Mesothelial cell of epicardium (in vitro differentiated cells): ENCODE measurements around the gene OLFML2B. TPM values are rescaled to one million over a fixed set of nuclear protein-coding genes. Genes with fewer than 3 reads are reported as not detected.

Experiments used
- DNase-seq, 2 experiments: peaks; one replicate each; pipeline ENCODE4 v3.0.0; 2021; ENCODE audit warnings: low spot score in 2 of 2; ENCODE audit not compliant: unreplicated experiment in 2 of 2
- H3K27ac Mint-ChIP-seq: 2 replicates; pipeline ENCODE4 v1.8.0; 2021; ENCODE audit warnings: mixed read lengths
- H3K27me3 Mint-ChIP-seq: 2 replicates; pipeline ENCODE4 v1.8.0; 2021; ENCODE audit warnings: low read depth, mixed read lengths
- H3K36me3 Mint-ChIP-seq: 2 replicates; pipeline ENCODE4 v1.8.0; 2021; ENCODE audit warnings: mixed read lengths
- H3K4me1 Mint-ChIP-seq: 2 replicates; pipeline ENCODE4 v1.8.0; 2021; ENCODE audit warnings: mixed read lengths
- H3K4me3 Mint-ChIP-seq: 2 replicates; pipeline ENCODE4 v1.8.0; 2021; ENCODE audit warnings: mild to moderate bottlenecking, moderate library complexity, mixed read lengths
- H3K9me3 Mint-ChIP-seq: 2 replicates; pipeline ENCODE4 v1.8.0; 2021; ENCODE audit warnings: mixed read lengths
- CTCF ChIP-seq: fragments of 200-600 bp; sonication (generic); IDR thresholded peaks from one replicate; pipeline ENCODE4 v1.5.0; 2021; ENCODE audit warnings: antibody characterized with exemption; ENCODE audit not compliant: unreplicated experiment
- total RNA-seq: library from RNA; stranded (reverse); gene quantifications from 3 replicates; pipeline ENCODE4 v1.2.1, GENCODE V29; 2021

The OLFML2B gene
- total RNA-seq, 1 donor from 2014 or later = 4.4 TPM

DNA sequence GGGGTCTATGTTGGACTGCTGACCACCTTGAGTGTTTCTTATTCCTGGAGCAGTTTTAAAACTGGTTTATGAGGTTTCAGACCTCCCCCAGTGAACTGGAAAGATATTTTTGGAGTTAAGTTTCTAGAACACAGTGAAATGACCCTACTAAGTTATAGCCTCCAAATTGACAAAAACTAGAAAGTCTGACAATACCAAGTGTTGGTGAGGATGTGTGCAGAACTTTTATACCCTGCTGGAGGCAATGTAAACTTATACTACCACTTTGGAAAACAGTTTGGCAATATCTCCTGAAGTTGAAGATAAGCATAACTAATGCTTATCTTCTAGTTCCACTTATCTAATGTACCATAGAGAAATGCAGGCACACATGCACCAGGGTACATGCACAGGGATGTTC is 10.4 kb downstream of the OLFML2B start:
- Mint-ChIP-seq H3K27ac (no peak overlapping the region), H3K36me3 (peaks cover 1% of the 10 kb centered on the region)
- TF ChIP-seq CTCF = no peak

GRCh38 chr1:162011337-162012012 is 12.2 kb downstream of the OLFML2B start:
- peaks cover 1% of the 10 kb centered on the region for H3K36me3 Mint-ChIP-seq
- H3K4me1 Mint-ChIP-seq = no peaks in the 10 kb centered on the region
- H3K27me3 Mint-ChIP-seq = peaks cover 13% of the 10 kb centered on the region
- H3K9me3 Mint-ChIP-seq = peaks cover 11% of the 10 kb centered on the region
- H3K27ac Mint-ChIP-seq = no peak overlapping the region
- H3K4me3 Mint-ChIP-seq = no peak overlapping the region
- TF ChIP-seq CTCF = no peak
- DNase-seq = no peak

More for the DNA sequence above, 10.4 kb downstream of the OLFML2B start:
- H3K4me3 Mint-ChIP-seq = no peak overlapping the region
- peaks cover 6% of the 10 kb centered on the region for H3K27me3 Mint-ChIP-seq
- H3K4me1 Mint-ChIP-seq = no peaks in the 10 kb centered on the region
- H3K9me3 Mint-ChIP-seq = peaks cover 11% of the 10 kb centered on the region
- DNase-seq = no peak

- Mint-ChIP-seq H3K4me3 (no peak overlapping the region), H3K27ac (no peak overlapping the region), H3K4me1 (no peaks in the 10 kb centered on the region), H3K27me3 (peaks cover 18% of the 10 kb centered on the region), H3K9me3 (peaks cover 11% of the 10 kb centered on the region), H3K36me3 (peaks cover 1% of the 10 kb centered on the region)
- no peak for DNase-seq
- TF ChIP-seq CTCF = no peak
Measured at GRCh38 chr1:162010175-162010506, 13.5 kb downstream of the OLFML2B start.

- H3K27me3 Mint-ChIP-seq = peaks cover 18% of the 10 kb centered on the region
- no peak for TF ChIP-seq CTCF
- H3K9me3 Mint-ChIP-seq = peaks cover 11% of the 10 kb centered on the region
- no peak for DNase-seq
- no peak overlapping the region for H3K27ac Mint-ChIP-seq
- H3K4me3 Mint-ChIP-seq = no peak overlapping the region
- no peaks in the 10 kb centered on the region for H3K4me1 Mint-ChIP-seq
- peaks cover 1% of the 10 kb centered on the region for H3K36me3 Mint-ChIP-seq
Measured at GRCh38 chr1:162009501-162010174, 14.0 kb downstream of the OLFML2B start.

GRCh38 chr1:162008799-162009198 is 14.9 kb downstream of the OLFML2B start:
- peaks cover 5% of the 10 kb centered on the region for H3K9me3 Mint-ChIP-seq
- H3K27ac Mint-ChIP-seq = no peak overlapping the region
- peaks cover 18% of the 10 kb centered on the region for H3K27me3 Mint-ChIP-seq
- H3K36me3 Mint-ChIP-seq = peaks cover under 1% of the 10 kb centered on the region
- no peak overlapping the region for H3K4me3 Mint-ChIP-seq
- no peak for TF ChIP-seq CTCF
- H3K4me1 Mint-ChIP-seq = peaks cover 3% of the 10 kb centered on the region
- no peak for DNase-seq
